GM10248 (cell line): ENCODE measurements around the gene PPL.

Source experiments
- CTCF ChIA-PET: fragments of 300-600 bp; sonication (Branson Sonifier 250); formaldehyde crosslinking; extraction: SDS; loops from one replicate; lab custom pipeline; 2021; ENCODE audit warnings: antibody characterized with exemption; lab: Yijun Ruan, JAX
- POLR2A ChIA-PET: fragments of 350-650 bp; sonication (Branson Sonifier 250); formaldehyde crosslinking; extraction: SDS; loops from one replicate; lab custom pipeline; 2020; ENCODE audit warnings: antibody characterized with exemption; lab: Yijun Ruan, JAX
- DNase-seq: peaks from one replicate; pipeline ENCODE4 v3.0.0; 2012; ENCODE audit errors: extremely low spot score
- TF ChIP-seq, protein P1 (sequence below): IDR thresholded peaks from 2 replicates; pipeline ENCODE4 v1.5.1; 2012; ENCODE audit warnings: mild to moderate bottlenecking, low read depth; ENCODE audit errors: extremely low read depth, missing control alignments, control extremely low read depth

The PPL gene

GRCh38 chr16:4877380-4877685 lies 59.6 kb downstream of the PPL start:
- ChIA-PET CTCF (interaction anchor here (1.6 to 1.8 kb wide), 2 partner anchors 11 kb away, joined by 4 to 5 read pairs; no protein-coding TSS in a partner anchor), POLR2A (no interaction called here)
- no peak for DNase-seq
- TF ChIP-seq, protein P1, sequence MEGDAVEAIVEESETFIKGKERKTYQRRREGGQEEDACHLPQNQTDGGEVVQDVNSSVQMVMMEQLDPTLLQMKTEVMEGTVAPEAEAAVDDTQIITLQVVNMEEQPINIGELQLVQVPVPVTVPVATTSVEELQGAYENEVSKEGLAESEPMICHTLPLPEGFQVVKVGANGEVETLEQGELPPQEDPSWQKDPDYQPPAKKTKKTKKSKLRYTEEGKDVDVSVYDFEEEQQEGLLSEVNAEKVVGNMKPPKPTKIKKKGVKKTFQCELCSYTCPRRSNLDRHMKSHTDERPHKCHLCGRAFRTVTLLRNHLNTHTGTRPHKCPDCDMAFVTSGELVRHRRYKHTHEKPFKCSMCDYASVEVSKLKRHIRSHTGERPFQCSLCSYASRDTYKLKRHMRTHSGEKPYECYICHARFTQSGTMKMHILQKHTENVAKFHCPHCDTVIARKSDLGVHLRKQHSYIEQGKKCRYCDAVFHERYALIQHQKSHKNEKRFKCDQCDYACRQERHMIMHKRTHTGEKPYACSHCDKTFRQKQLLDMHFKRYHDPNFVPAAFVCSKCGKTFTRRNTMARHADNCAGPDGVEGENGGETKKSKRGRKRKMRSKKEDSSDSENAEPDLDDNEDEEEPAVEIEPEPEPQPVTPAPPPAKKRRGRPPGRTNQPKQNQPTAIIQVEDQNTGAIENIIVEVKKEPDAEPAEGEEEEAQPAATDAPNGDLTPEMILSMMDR, result no peak

GRCh38 chr16:4876646-4877379 lies 60.1 kb downstream of the PPL start:
- DNase-seq, result no peak
- CTCF ChIA-PET, result interaction anchor here (1.6 to 1.8 kb wide), 2 partner anchors 10 to 12 kb away, joined by 4 to 5 read pairs; no protein-coding TSS in a partner anchor
- POLR2A ChIA-PET, result no interaction called here
- TF ChIP-seq, protein P1, result no peak

- POLR2A ChIA-PET, result no interaction called here
- TF ChIP-seq, protein P1, result no peak
- DNase-seq, result no peak
- CTCF ChIA-PET, result interaction anchor here (1.4 to 2.5 kb wide), 2 partner anchors 9 to 13 kb away, joined by 4 to 11 read pairs; no protein-coding TSS in a partner anchor
Observed at GRCh38 chr16:4874666-4875065, 62.3 kb downstream of the PPL start.

DNA sequence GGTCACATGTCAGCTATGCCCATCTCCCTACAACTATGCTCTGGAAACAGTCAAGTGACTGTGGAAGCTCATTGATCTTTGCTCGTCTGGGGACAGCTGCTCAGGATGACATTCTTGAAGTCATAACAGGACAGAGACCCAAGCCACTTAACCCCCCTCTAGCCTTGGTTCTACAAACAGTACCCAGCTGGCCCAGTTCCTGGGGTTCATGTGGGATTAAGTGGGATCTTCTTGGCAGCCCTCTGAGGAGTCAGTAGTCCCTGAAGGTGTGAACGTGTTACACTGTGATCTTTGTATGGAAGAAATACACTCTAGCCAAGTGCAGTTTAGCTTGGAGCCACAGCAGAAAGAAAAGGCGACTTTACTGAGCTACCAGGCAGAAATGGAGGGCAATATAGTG lies 63.9 kb downstream of the PPL start:
- ChIA-PET POLR2A (no interaction called here), CTCF (interaction anchor here (0.9 to 2.5 kb wide), 3 partner anchors 11 to 31 kb away, joined by 3 to 11 read pairs (median 3); no protein-coding TSS in a partner anchor)
- TF ChIP-seq, protein P1, result no peak
- DNase-seq, result no peak

GRCh38 chr16:4871071-4871470 lies 65.9 kb downstream of the PPL start:
- DNase-seq, result no peak
- CTCF ChIA-PET, result interaction anchor here (1.2 kb wide), 1 partner anchor 10 kb away, joined by 3 read pairs; no protein-coding TSS in a partner anchor
- POLR2A ChIA-PET, result no interaction called here
- TF ChIP-seq, protein P1, result no peak

DNA sequence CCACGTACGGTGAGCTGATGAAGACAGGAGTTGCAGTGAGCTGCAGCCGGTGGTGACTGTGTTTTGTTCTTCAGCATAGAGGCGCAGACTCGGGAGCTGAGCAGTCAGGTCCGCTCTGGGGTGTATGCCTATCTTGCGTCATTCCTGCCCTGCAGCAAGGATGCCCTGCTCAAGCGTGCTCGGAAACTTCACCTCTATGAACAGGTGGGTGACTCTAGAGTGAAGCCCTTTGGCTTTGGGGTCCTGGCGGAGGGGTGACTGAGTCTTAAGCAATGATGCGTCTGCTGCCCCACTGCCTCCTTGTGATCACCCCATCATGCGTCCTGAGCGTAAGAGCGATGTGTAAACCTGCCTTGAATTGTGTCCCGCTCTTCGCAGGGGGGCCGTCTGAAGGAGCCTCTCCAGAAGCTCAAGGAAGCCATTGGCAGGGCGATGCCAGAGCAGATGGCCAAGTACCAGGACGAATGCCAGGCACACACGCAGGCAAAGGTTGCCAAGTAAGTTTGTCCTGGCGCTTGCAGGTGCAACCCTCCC lies 66.7 kb downstream of the PPL start:
- TF ChIP-seq, protein P1, result no peak
- no peak for DNase-seq
- ChIA-PET CTCF (interaction anchor here (1.2 kb wide), 1 partner anchor 9 kb away, joined by 3 read pairs; no protein-coding TSS in a partner anchor), POLR2A (interaction anchor here (1.0 kb wide), 1 partner anchor 15 kb away, joined by 4 read pairs; no protein-coding TSS in a partner anchor)
